SK-N-SH treated with all-trans-retinoic acid at 6 μM for 48 hours (cell line): ENCODE measurements around the gene GPER1.

Source experiments
- ATAC-seq: fragments of 200-7000 bp; cut with Tn5 transposase; 3 replicates; pipeline ENCODE4 v1.9.1; 2020; ENCODE audit warnings: mild to moderate bottlenecking, moderate library complexity
- ARNTL ChIP-seq: fragments of 450-650 bp; formaldehyde crosslinking; IDR thresholded peaks from 2 replicates; pipeline ENCODE4 v1.5.0; 2020; ENCODE audit warnings: low read depth, mild to moderate bottlenecking, moderate library complexity, borderline replicate concordance
- BACH2 ChIP-seq: fragments of 250-450 bp; sonication (Bioruptor Pico); IDR thresholded peaks from 2 replicates; pipeline ENCODE4 v1.9.0; 2021; ENCODE audit warnings: mild to moderate bottlenecking, borderline replicate concordance
- CREB5 ChIP-seq: fragments of 250-450 bp; sonication (Bioruptor Pico); IDR thresholded peaks from 2 replicates; pipeline ENCODE4 v1.5.1; 2020; ENCODE audit warnings: low read depth, mild to moderate bottlenecking, moderate library complexity
- CSDC2 ChIP-seq: fragments of 250-450 bp; sonication (Bioruptor Pico); IDR thresholded peaks from 2 replicates; pipeline ENCODE4 v1.5.0; 2020; ENCODE audit warnings: mild to moderate bottlenecking, moderate library complexity
- CSRNP3 ChIP-seq: fragments of 250-450 bp; sonication (Bioruptor Pico); IDR thresholded peaks from 2 replicates; pipeline ENCODE4 v1.5.1; 2021; ENCODE audit warnings: mild to moderate bottlenecking, moderate library complexity
- ESRRG ChIP-seq: fragments of 250-450 bp; sonication (Bioruptor Pico); IDR thresholded peaks from 2 replicates; pipeline ENCODE4 v1.6.1; 2021; ENCODE audit warnings: mild to moderate bottlenecking
- GLIS3 ChIP-seq: fragments of 250-450 bp; sonication (Bioruptor Pico); IDR thresholded peaks from 2 replicates; pipeline ENCODE4 v1.5.0; 2020; ENCODE audit warnings: mild to moderate bottlenecking, moderate library complexity
- ISL1 ChIP-seq: fragments of 250-450 bp; sonication (Bioruptor Pico); IDR thresholded peaks from 2 replicates; pipeline ENCODE4 v2.1.2; 2022; ENCODE audit warnings: mild to moderate bottlenecking, moderate library complexity
- OSR1 ChIP-seq: fragments of 250-450 bp; sonication (Bioruptor Pico); IDR thresholded peaks from 2 replicates; pipeline ENCODE4 v1.8.0; 2022; ENCODE audit warnings: moderate library complexity, mild to moderate bottlenecking, inconsistent platforms
- PATZ1 ChIP-seq: fragments of 250-450 bp; sonication (Bioruptor Pico); IDR thresholded peaks from 2 replicates; pipeline ENCODE4 v1.8.0; 2020; ENCODE audit warnings: mild to moderate bottlenecking, moderate library complexity, borderline replicate concordance
- POU6F1 ChIP-seq: fragments of 250-450 bp; sonication (Bioruptor Pico); IDR thresholded peaks from 2 replicates; pipeline ENCODE4 v1.8.0; 2021; ENCODE audit warnings: low read depth, mild to moderate bottlenecking, moderate library complexity, borderline replicate concordance
- PPARA ChIP-seq: fragments of 250-450 bp; sonication (Bioruptor Pico); IDR thresholded peaks from 2 replicates; pipeline ENCODE4 v1.5.0; 2020; ENCODE audit warnings: mild to moderate bottlenecking, borderline replicate concordance
- RARB ChIP-seq: fragments of 250-450 bp; sonication (Bioruptor Pico); IDR thresholded peaks from 2 replicates; pipeline ENCODE4 v1.8.0; 2021; ENCODE audit warnings: mild to moderate bottlenecking, moderate library complexity
- SNAI2 ChIP-seq: fragments of 250-450 bp; sonication (Bioruptor Pico); IDR thresholded peaks from 2 replicates; pipeline ENCODE4 v1.5.0; 2020; ENCODE audit warnings: mild to moderate bottlenecking, moderate library complexity
- TCF4 ChIP-seq: fragments of 250-450 bp; sonication (Bioruptor Pico); IDR thresholded peaks from 2 replicates; pipeline ENCODE4 v1.8.0; 2021; ENCODE audit warnings: mild to moderate bottlenecking, moderate library complexity, borderline replicate concordance
- TOX ChIP-seq: fragments of 250-450 bp; sonication (Bioruptor Pico); IDR thresholded peaks from 2 replicates; pipeline ENCODE4 v1.8.0; 2021; ENCODE audit warnings: mild to moderate bottlenecking, moderate library complexity, borderline replicate concordance
- TSHZ2 ChIP-seq: fragments of 250-450 bp; sonication (Bioruptor Pico); IDR thresholded peaks from 2 replicates; pipeline ENCODE4 v1.5.0; 2020; ENCODE audit warnings: mild to moderate bottlenecking, moderate library complexity
- ZC3H10 ChIP-seq: fragments of 250-450 bp; sonication (Bioruptor Pico); IDR thresholded peaks from 2 replicates; pipeline ENCODE4 v1.5.1; 2021; ENCODE audit warnings: mild to moderate bottlenecking, moderate library complexity
- ZFP3 ChIP-seq: fragments of 250-450 bp; sonication (Bioruptor Pico); IDR thresholded peaks from 2 replicates; pipeline ENCODE4 v1.5.0; 2020; ENCODE audit warnings: mild to moderate bottlenecking, moderate library complexity
- ZFP30 ChIP-seq: fragments of 450-650 bp; formaldehyde crosslinking; IDR thresholded peaks from 2 replicates; pipeline ENCODE4 v1.5.0; 2022; ENCODE audit warnings: mild to moderate bottlenecking, moderate library complexity
- ZNF565 ChIP-seq: fragments of 450-650 bp; formaldehyde crosslinking; conservative IDR thresholded peaks from 2 replicates; pipeline ENCODE4 v1.5.0; 2020; ENCODE audit warnings: low read depth, mild to moderate bottlenecking, moderate library complexity
- ZNF8 ChIP-seq: fragments of 450-650 bp; formaldehyde crosslinking; IDR thresholded peaks from 2 replicates; pipeline ENCODE4 v1.5.0; 2020; ENCODE audit warnings: mild to moderate bottlenecking, moderate library complexity

GPER1 gene

GRCh38 chr7:1076184-1077072, 11.5 kb upstream of the GPER1 start:
- no peak; the same call in 1 of the 3 replicates for ATAC-seq
- TF ChIP-seq ZC3H10 (CRISPR knock-in tag): no peak
- TF ChIP-seq ZNF8 (CRISPR knock-in tag): no peak
- no peak for TF ChIP-seq GLIS3 (CRISPR knock-in tag)
- TF ChIP-seq TOX (CRISPR knock-in tag): no peak
- TF ChIP-seq SNAI2 (CRISPR knock-in tag): no peak
- TF ChIP-seq BACH2 (CRISPR knock-in tag): no peak
- no peak for TF ChIP-seq CSDC2 (CRISPR knock-in tag)
- TF ChIP-seq ISL1 (CRISPR knock-in tag): no peak
- no peak for TF ChIP-seq ZFP3 (CRISPR knock-in tag)
- TF ChIP-seq OSR1 (CRISPR knock-in tag): no peak
- TF ChIP-seq TCF4 (CRISPR knock-in tag): no peak
- no peak for TF ChIP-seq TSHZ2 (CRISPR knock-in tag)
- no peak for TF ChIP-seq ESRRG (CRISPR knock-in tag)
- no peak for TF ChIP-seq POU6F1 (CRISPR knock-in tag)
- no peak for TF ChIP-seq ARNTL (CRISPR knock-in tag)
- no peak for TF ChIP-seq PATZ1 (CRISPR knock-in tag)
- TF ChIP-seq CSRNP3 (CRISPR knock-in tag): no peak
- no peak for TF ChIP-seq ZNF565
- no peak for TF ChIP-seq RARB (CRISPR knock-in tag)
- TF ChIP-seq PPARA (CRISPR knock-in tag): no peak
- TF ChIP-seq, all 23 proteins: peak for 0

- TF ChIP-seq PATZ1 (CRISPR knock-in tag): no peak
- TF ChIP-seq BACH2 (CRISPR knock-in tag): no peak
- TF ChIP-seq ZFP30 (CRISPR knock-in tag): no peak
- no peak for TF ChIP-seq ZFP3 (CRISPR knock-in tag)
- no peak for TF ChIP-seq CSDC2 (CRISPR knock-in tag)
- no peak for TF ChIP-seq CREB5 (CRISPR knock-in tag)
- TF ChIP-seq ZNF8 (CRISPR knock-in tag): no peak
- TF ChIP-seq OSR1 (CRISPR knock-in tag): no peak
- no peak for TF ChIP-seq ISL1 (CRISPR knock-in tag)
- TF ChIP-seq, all 23 proteins: peak for 0
- ATAC-seq: no peak
Observed at GRCh38 chr7:1078519-1078918, 9.4 kb upstream of the GPER1 start.
